Pancreas (tissue), 10 donors: ENCODE measurements around the gene OPALIN. TPM values are rescaled to one million over a fixed set of nuclear protein-coding genes. Genes with fewer than 3 reads are reported as not detected.

Source experiments
- ATAC-seq, 4 donors: fragments of 200-7000 bp; cut with Tn5 transposase; one replicate each; pipeline versions ENCODE4 v1.8.0 to v1.9.1; 2020; ENCODE audit warnings: mild to moderate bottlenecking in 4 of 4, moderate library complexity in 4 of 4
- DNase-seq, 6 donors: peaks; one replicate each; pipeline ENCODE4 v3.0.0-alpha.2; 2020
- FAIRE-seq: peaks from 2 replicates; lab custom pipeline; 2012; peaks lifted over from hg19 to GRCh38; lab: Jason Lieb, UNC
- H3K27ac ChIP-seq, 4 donors: fragments of 200-600 bp; sonication (generic); 1 replicate in 3 of 4; 2 replicates in 1 of 4; pipeline versions ENCODE4 v1.5.0 to v1.8.0; 2020
- H3K27me3 ChIP-seq, 4 donors: fragments of 200-600 bp; one replicate each; pipeline ENCODE4 v1.8.0; 2021
- H3K36me3 ChIP-seq, 3 donors: fragments of 200-600 bp; sonication (generic) in 1 of 3; one replicate each; pipeline versions ENCODE4 v1.5.0 to v1.8.0; 2020 to 2021
- H3K4me1 ChIP-seq, 3 donors: fragments of 200-600 bp; one replicate each; pipeline ENCODE4 v1.8.0; 2021
- H3K4me3 ChIP-seq, 4 donors: fragments of 200-600 bp; sonication (generic) in 2 of 4; one replicate each; pipeline versions ENCODE4 v1.5.0 to v1.8.0; 2020 to 2021
- H3K9me3 ChIP-seq, 4 donors: fragments of 200-600 bp; one replicate each; pipeline ENCODE4 v1.8.0; 2021
- CTCF ChIP-seq, 4 donors: fragments of 200-600 bp; sonication (generic) in 3 of 4; IDR thresholded peaks; one replicate each; pipeline versions ENCODE4 v1.5.0 to v1.8.0; 2021; ENCODE audit warnings: antibody characterized with exemption in 4 of 4
- WGBS, 2 donors: extraction: QIAGEN DNeasy Blood & Tissue Kit; methylation state at CpG; one replicate each; pipeline ENCODE4 v1.1.7; 2013; 5-methylcytosine and 5-hydroxymethylcytosine counted together
- intact Hi-C, 3 donors: fragments of 100-400 bp; cut with DNase I; formaldehyde crosslinking; loops; one replicate each; pipeline versions ENCODE4 v1.11.1 to v1.14.2; 2022
- polyA plus RNA-seq, 2 donors: library from polyadenylated mRNA; stranded (reverse); fragments of 200-250 nt; gene quantifications; one replicate each; pipeline ENCODE4 v1.2.3, GENCODE V29; 2013
- total RNA-seq, 6 donors: library from RNA; stranded (reverse); fragmentation: NEBNext Ultra II Directional in 4 of 6; extraction: Animal tissue kit (Norgen Biotek cat#: 25700) in 4 of 6; gene quantifications; one replicate each; pipeline versions ENCODE4 v1.2.1 to v1.2.4, GENCODE V29; 2021 to 2023
- donor health status: healthy with polysubstance abuse.
- donor health status: DM: no; HTN: no; CAD: no; lungs with moderate emphysema.
- donor health status: DM: no; HTN: no; CAD: no.
- donor health status: control.
- donor health status: control.
- donor health status: Bipolar disorder and iron deficiency.
- donor health status: DM: yes; HTN: yes; CAD: no.
- donor health status: DM: no; HTN: no; CAD: no.
- donor health status: DM: no; HTN: no; CAD: no.
- donor health status: DM: yes; HTN: yes; CAD: no.

The OPALIN gene
- total and polyA plus RNA-seq, 8 donors, result not detected

GRCh38 chr10:96366508-96366907 lies 7.7 kb upstream of the OPALIN start:
- no peak overlapping the region for H3K4me3 ChIP-seq
- TF ChIP-seq CTCF (IDR thresholded peaks at IDR 0.05), result no peak
- no peak overlapping the region for H3K27ac ChIP-seq
- no peaks in the 10 kb centered on the region for H3K36me3 ChIP-seq
- H3K4me1 ChIP-seq, result no peaks in the 10 kb centered on the region
- no peak for ATAC-seq
- FAIRE-seq, result no peak
- WGBS, 2 donors, result 56 to 73% methylated on average over 3 of the region's 3 CpGs
- no peaks in the 10 kb centered on the region for H3K27me3 ChIP-seq
- H3K9me3 ChIP-seq, result no peaks in the 10 kb centered on the region
- no peak for DNase-seq
- intact Hi-C loops, result no loop called here

GRCh38 chr10:96365571-96365970 lies 6.8 kb upstream of the OPALIN start:
- DNase-seq, result no peak
- FAIRE-seq, result no peak
- intact Hi-C loops, result no loop called here
- Histone ChIP-seq H3K9me3 (no peaks in the 10 kb centered on the region), H3K36me3 (no peaks in the 10 kb centered on the region), H3K4me3 (no peak overlapping the region), H3K27ac (no peak overlapping the region), H3K4me1 (no peaks in the 10 kb centered on the region), H3K27me3 (no peaks in the 10 kb centered on the region)
- no peak for ATAC-seq
- no peak for TF ChIP-seq CTCF (IDR thresholded peaks at IDR 0.05)
- 91 to 94% methylated on average over 3 of the region's 3 CpGs for WGBS, 2 donors

- 65 to 71% methylated on average over 3 of the region's 3 CpGs for WGBS, 2 donors
- DNase-seq (no peak), FAIRE-seq (no peak), ATAC-seq (no peak)
- H3K9me3 ChIP-seq, result no peaks in the 10 kb centered on the region
- no peaks in the 10 kb centered on the region for H3K27me3 ChIP-seq
- no peak overlapping the region for H3K27ac ChIP-seq
- H3K4me1 ChIP-seq, result no peaks in the 10 kb centered on the region
- H3K4me3 ChIP-seq, result no peak overlapping the region
- TF ChIP-seq CTCF (IDR thresholded peaks at IDR 0.05), result no peak
- no peaks in the 10 kb centered on the region for H3K36me3 ChIP-seq
- intact Hi-C loops, result no loop called here
These were observed 2.0 kb upstream of the OPALIN start for GRCh38 chr10:96360766-96361165.

GRCh38 chr10:96360331-96360730 lies 1.5 kb upstream of the OPALIN start:
- no peak for FAIRE-seq
- intact Hi-C loops, result no loop called here
- no peak for ATAC-seq
- Histone ChIP-seq H3K4me3 (no peak overlapping the region), H3K9me3 (no peaks in the 10 kb centered on the region), H3K27me3 (no peaks in the 10 kb centered on the region), H3K36me3 (no peaks in the 10 kb centered on the region), H3K4me1 (no peaks in the 10 kb centered on the region), H3K27ac (no peak overlapping the region)
- no peak for TF ChIP-seq CTCF (IDR thresholded peaks at IDR 0.05)
- WGBS, 2 donors, result 86 to 91% methylated on average over 6 of the region's 6 CpGs
- DNase-seq, result no peak

- H3K27me3 ChIP-seq, result no peaks in the 10 kb centered on the region
- H3K27ac ChIP-seq, result no peak overlapping the region
- TF ChIP-seq CTCF (IDR thresholded peaks at IDR 0.05), result no peak
- DNase-seq, result no peak
- H3K4me3 ChIP-seq, result no peak overlapping the region
- intact Hi-C loops, result no loop called here
- 85 to 91% methylated on average over 6 of the region's 6 CpGs for WGBS, 2 donors
- no peaks in the 10 kb centered on the region for H3K36me3 ChIP-seq
- no peaks in the 10 kb centered on the region for H3K9me3 ChIP-seq
- no peak for FAIRE-seq
- H3K4me1 ChIP-seq, result no peaks in the 10 kb centered on the region
- ATAC-seq, result no peak
These were observed 814 bp upstream of the OPALIN start for GRCh38 chr10:96359616-96360015.
